Measurements from ENCODE around the gene VAT1. TPM values are rescaled to one million over a fixed set of nuclear protein-coding genes. Genes with fewer than 3 reads are reported as not detected.
"Not testable (repeated sequence)": the region's sequence is repeated elsewhere in the genome, so short reads cannot be mapped to it uniquely, and the experiment has no call there.

The VAT1 gene
- total and polyA plus RNA-seq, 4 experiments from 2014 or later: 52.6 to 67.5 (median 63.8) TPM

DNA sequence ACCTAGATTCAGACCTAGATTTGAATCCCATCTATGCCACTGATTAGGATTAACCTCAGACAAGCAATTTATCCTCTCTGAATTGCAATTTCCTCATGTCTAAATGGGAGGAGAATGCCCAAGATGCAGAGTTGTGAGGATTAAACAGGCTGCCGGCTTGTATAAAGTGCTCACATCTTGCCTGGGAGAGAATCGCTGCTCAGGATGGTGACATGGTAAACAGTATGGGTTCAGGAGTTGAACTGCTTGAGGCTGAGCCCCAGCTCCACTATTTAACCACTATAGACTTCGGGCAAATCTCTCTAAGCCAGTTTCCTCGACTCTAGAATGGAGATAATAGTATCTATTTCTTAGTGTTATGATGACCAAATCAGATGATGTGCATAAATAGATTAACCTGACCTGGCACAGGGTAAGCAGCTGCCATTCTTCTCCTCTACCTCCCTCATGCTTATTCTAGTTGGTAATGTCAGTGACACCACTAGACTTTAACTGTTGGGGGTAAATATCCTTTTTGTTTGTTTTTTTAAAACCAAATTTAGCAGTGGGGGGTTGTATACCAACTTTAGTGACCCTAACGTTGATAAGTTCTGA lies 24.7 kb downstream of the VAT1 start:
- H3K36me3 Mint-ChIP-seq: peaks cover 22 to 54% of the 10 kb centered on the region in 2 donors
- no peaks in the 10 kb centered on the region for H3K9me3 Mint-ChIP-seq
- H3K4me1 Mint-ChIP-seq: peaks cover 16 to 36% (median 24%) of the 10 kb centered on the region in 4 donors
- peaks cover 27% of the 10 kb centered on the region for H3K36me3 ChIP-seq (ENCODE audit: insufficient read depth, low read length)
- CTCF ChIA-PET (ENCODE audit: partially characterized antibody): interaction anchor here (0.9 to 2.1 kb wide), 21 partner anchors 10 to 487 kb away, joined by 3 to 23 read pairs (median 6); partner anchors contain the start of genes AARSD1, DHX8, IFI35 and PSMC3IP
- peaks cover 22% of the 10 kb centered on the region for H3K4me1 ChIP-seq (ENCODE audit: insufficient read depth, low read length)
- intact Hi-C loops (cut with micrococcal nuclease): loop anchor here (10.0 kb wide), 1 partner anchor 273 kb away; no protein-coding TSS in a partner anchor
- POLR2A ChIA-PET (ENCODE audit: partially characterized antibody): interaction anchor here (0.7 to 4.4 kb wide), 38 partner anchors 10 to 1133 kb away, joined by 3 to 69 read pairs (median 9); partner anchors contain the start of genes AARSD1, ACLY, ARL4D and BECN1
- H3K4me3 Mint-ChIP-seq: peak overlapping the region in 7 of 8 donors; percentile 94 to 98 (median 96)
- peaks cover 0 to 2% of the 10 kb centered on the region in 2 donors for H3K27me3 Mint-ChIP-seq
- no peak for DNase-seq
- H3K4me3 ChIP-seq (ENCODE audit: low read length in 2 of 2): no peak overlapping the region
- peak overlapping the region; percentile 57 for H3K27ac ChIP-seq (ENCODE audit: low read depth, low read length)
- H3K9me3 ChIP-seq (ENCODE audit: control insufficient read depth in 1 of 2, low read length in 2 of 2): no peaks in the 10 kb centered on the region
- no peaks in the 10 kb centered on the region for H3K27me3 ChIP-seq (ENCODE audit: insufficient read depth, low read length)
- H3K27ac Mint-ChIP-seq: peak overlapping the region; percentile 96 to 99 (median 99)

DNA sequence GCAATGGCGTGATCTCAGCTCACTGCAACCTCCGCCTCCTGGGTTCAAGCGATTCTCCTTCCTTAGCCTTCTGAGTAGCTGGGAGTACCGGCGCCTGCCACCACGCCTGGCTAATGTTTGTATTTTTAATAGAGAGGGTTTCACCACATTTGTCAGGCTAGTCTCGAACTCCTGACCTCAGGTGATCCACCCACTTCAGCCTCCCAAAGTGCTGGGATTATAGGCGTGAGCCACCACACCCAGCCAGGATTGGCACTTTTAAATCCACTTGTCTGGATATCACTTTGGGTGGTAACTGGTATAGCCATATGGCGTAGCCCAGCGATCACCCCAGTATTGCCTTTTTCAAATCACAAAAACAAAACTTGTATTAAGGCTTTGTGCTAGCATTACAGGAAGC lies 28.3 kb downstream of the VAT1 start:
- H3K4me3 ChIP-seq (ENCODE audit: low read length in 2 of 2); H3K4me3 Mint-ChIP-seq; H3K27me3 ChIP-seq (ENCODE audit: insufficient read depth, low read length); H3K27ac ChIP-seq (ENCODE audit: low read depth, low read length); CTCF ChIA-PET (ENCODE audit: partially characterized antibody); H3K27me3 Mint-ChIP-seq; H3K9me3 Mint-ChIP-seq; H3K4me1 ChIP-seq (ENCODE audit: insufficient read depth, low read length); DNase-seq; H3K9me3 ChIP-seq (ENCODE audit: control insufficient read depth in 1 of 2, low read length in 2 of 2); POLR2A ChIA-PET (ENCODE audit: partially characterized antibody): not testable (repeated sequence)
- Mint-ChIP-seq H3K27ac (peak overlapping the region in 2 of 7 donors; percentile 48 to 60), H3K36me3 (peaks cover 31 to 53% of the 10 kb centered on the region in 2 donors), H3K4me1 (peaks cover 4 to 21% (median 9%) of the 10 kb centered on the region in 4 donors)
- H3K36me3 ChIP-seq (ENCODE audit: insufficient read depth, low read length): peaks cover 34% of the 10 kb centered on the region
- intact Hi-C loops (cut with micrococcal nuclease): loop anchor here (10.0 kb wide), 1 partner anchor 269 kb away; no protein-coding TSS in a partner anchor

DNA sequence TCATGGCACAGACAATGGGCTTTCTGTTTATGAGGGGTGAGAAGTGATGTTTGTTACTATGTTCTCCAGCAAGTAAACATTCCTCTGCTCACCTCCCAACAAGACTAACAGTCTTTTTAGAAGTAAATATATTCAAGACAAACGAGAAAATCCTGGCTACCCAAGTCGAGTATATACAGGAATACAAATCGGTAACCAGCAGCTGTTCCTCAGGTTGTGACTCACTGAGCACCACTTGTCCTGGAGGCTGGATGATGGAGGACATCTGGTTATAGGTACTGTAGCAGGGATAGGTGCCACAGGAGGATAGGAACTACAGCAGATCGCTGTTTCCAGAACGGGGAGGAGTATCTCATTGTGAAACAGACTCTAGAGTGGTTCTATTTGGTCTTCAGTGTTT lies 29.3 kb downstream of the VAT1 start:
- intact Hi-C loops (cut with micrococcal nuclease): loop anchor here (10.0 kb wide), 1 partner anchor 268 kb away; no protein-coding TSS in a partner anchor
- Mint-ChIP-seq H3K9me3 (no peaks in the 10 kb centered on the region), H3K4me1 (peaks cover 2 to 12% (median 2%) of the 10 kb centered on the region in 4 donors), H3K4me3 (no peak overlapping the region), H3K27ac (peak overlapping the region in 1 of 7 donors; percentile 46), H3K36me3 (peaks cover 34 to 53% of the 10 kb centered on the region in 2 donors), H3K27me3 (no peaks in the 10 kb centered on the region)
- H3K27me3 ChIP-seq (ENCODE audit: insufficient read depth, low read length): no peaks in the 10 kb centered on the region
- CTCF ChIA-PET (ENCODE audit: partially characterized antibody): no interaction called here
- H3K36me3 ChIP-seq (ENCODE audit: insufficient read depth, low read length): peaks cover 41% of the 10 kb centered on the region
- no peak for DNase-seq
- POLR2A ChIA-PET (ENCODE audit: partially characterized antibody): no interaction called here
- no peaks in the 10 kb centered on the region for H3K9me3 ChIP-seq (ENCODE audit: control insufficient read depth in 1 of 2, low read length in 2 of 2)
- H3K27ac ChIP-seq (ENCODE audit: low read depth, low read length): no peak overlapping the region
- H3K4me1 ChIP-seq (ENCODE audit: insufficient read depth, low read length): peaks cover 5% of the 10 kb centered on the region
- no peak overlapping the region for H3K4me3 ChIP-seq (ENCODE audit: low read length in 2 of 2)

DNA sequence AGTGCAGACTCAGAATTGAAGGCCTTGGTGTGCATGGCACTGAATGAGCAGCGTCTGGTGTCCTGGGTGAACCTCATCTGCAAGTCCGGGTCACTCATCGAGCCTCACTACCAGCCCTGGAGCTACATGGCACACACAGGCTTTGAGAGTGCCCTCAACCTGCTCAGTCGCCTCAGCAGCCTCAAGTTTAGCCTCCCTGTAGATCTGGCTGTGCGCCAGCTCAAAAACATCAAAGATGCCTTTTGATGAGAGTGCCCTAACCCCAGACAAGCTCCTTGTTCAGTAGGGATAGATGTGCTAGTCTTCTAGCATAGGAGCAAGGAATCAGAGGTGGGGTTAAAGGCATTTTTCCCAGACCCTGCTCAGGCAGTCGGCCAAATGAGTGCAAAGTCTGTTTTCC lies 30.7 kb downstream of the VAT1 start:
- Mint-ChIP-seq H3K27me3 (no peaks in the 10 kb centered on the region), H3K4me3 (no peak overlapping the region), H3K4me1 (peaks cover 0 to 3% (median 0%) of the 10 kb centered on the region in 4 donors), H3K9me3 (no peaks in the 10 kb centered on the region), H3K36me3 (peaks cover 38 to 65% of the 10 kb centered on the region in 2 donors), H3K27ac (peak overlapping the region in 1 of 7 donors; percentile 12)
- Histone ChIP-seq H3K4me3 (ENCODE audit: low read length in 2 of 2) (no peak overlapping the region), H3K27ac (ENCODE audit: low read depth, low read length) (no peak overlapping the region), H3K4me1 (ENCODE audit: insufficient read depth, low read length) (no peaks in the 10 kb centered on the region), H3K9me3 (ENCODE audit: control insufficient read depth in 1 of 2, low read length in 2 of 2) (no peaks in the 10 kb centered on the region), H3K27me3 (ENCODE audit: insufficient read depth, low read length) (no peaks in the 10 kb centered on the region), H3K36me3 (ENCODE audit: insufficient read depth, low read length) (peaks cover 50% of the 10 kb centered on the region)
- intact Hi-C loops (cut with micrococcal nuclease): loop anchor here (10.0 kb wide), 1 partner anchor 267 kb away; no protein-coding TSS in a partner anchor
- CTCF ChIA-PET (ENCODE audit: partially characterized antibody): no interaction called here
- POLR2A ChIA-PET (ENCODE audit: partially characterized antibody): interaction anchor here (0.8 to 1.0 kb wide), 3 partner anchors 11 to 370 kb away, joined by 3 read pairs; partner anchors contain the start of gene RUNDC1
- no peak for DNase-seq

DNA sequence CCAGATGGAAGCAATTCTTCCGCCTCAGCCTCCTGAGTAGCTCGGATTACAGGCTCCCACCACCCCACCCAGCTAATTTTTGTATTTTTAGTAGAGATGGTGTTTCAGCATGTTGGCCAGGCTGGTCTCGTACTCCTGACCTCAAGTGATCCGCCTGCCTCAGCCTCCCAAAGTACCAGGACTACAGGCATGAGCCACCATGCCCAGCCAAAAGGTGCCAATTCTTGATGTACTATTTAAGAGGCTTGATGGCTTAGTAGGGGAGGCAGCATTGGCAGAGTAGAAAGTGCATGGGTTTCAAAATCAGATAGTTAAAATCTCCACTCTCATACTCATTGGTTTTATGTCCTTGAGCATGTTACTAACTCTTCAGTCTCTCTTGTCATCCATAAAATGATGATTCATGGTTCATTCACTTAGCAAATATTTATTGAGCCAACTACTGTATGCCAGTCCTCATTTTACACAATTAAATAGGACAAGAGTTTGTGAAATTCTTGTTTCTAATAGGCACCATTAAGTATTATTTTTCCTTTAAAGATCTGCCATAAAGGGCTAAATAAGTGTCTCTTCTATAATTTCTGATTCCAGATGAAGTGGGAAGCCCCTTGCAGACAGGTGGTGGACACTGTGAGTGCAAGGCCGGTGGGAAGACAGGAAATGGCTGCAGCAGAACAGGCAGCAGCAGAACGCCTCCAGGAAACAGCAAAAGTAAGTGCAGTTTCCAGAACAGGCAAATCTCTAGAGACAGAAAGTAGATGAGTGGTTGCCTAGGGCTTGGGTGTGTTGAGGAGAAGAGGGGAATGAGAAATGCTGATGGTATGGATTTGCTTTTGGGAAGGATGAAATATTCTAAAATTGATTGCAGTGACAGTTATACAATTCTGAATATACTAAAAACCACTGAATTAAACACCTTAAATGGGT lies 32.2 kb downstream of the VAT1 start:
- peaks cover 41 to 70% of the 10 kb centered on the region in 2 donors for H3K36me3 Mint-ChIP-seq
- Histone ChIP-seq H3K36me3 (ENCODE audit: insufficient read depth, low read length) (peaks cover 54% of the 10 kb centered on the region), H3K9me3 (ENCODE audit: control insufficient read depth in 1 of 2, low read length in 2 of 2) (no peaks in the 10 kb centered on the region), H3K4me3 (ENCODE audit: low read length in 2 of 2) (no peak overlapping the region), H3K27me3 (ENCODE audit: insufficient read depth, low read length) (no peaks in the 10 kb centered on the region), H3K4me1 (ENCODE audit: insufficient read depth, low read length) (no peaks in the 10 kb centered on the region), H3K27ac (ENCODE audit: low read depth, low read length) (no peak overlapping the region)
- ChIA-PET CTCF (ENCODE audit: partially characterized antibody) (no interaction called here), POLR2A (ENCODE audit: partially characterized antibody) (no interaction called here)
- peaks cover 0 to 1% (median 0%) of the 10 kb centered on the region in 8 donors for H3K9me3 Mint-ChIP-seq
- DNase-seq: no peak
- intact Hi-C loops (cut with micrococcal nuclease): loop anchor here (10.0 kb wide), 1 partner anchor 265 kb away; no protein-coding TSS in a partner anchor
- H3K4me3 Mint-ChIP-seq: no peak overlapping the region
- no peaks in the 10 kb centered on the region for H3K27me3 Mint-ChIP-seq
- peak overlapping the region in 2 of 7 donors; percentile 32 to 44 for H3K27ac Mint-ChIP-seq
- H3K4me1 Mint-ChIP-seq: peaks cover 0 to 10% (median 4%) of the 10 kb centered on the region in 4 donors

DNA sequence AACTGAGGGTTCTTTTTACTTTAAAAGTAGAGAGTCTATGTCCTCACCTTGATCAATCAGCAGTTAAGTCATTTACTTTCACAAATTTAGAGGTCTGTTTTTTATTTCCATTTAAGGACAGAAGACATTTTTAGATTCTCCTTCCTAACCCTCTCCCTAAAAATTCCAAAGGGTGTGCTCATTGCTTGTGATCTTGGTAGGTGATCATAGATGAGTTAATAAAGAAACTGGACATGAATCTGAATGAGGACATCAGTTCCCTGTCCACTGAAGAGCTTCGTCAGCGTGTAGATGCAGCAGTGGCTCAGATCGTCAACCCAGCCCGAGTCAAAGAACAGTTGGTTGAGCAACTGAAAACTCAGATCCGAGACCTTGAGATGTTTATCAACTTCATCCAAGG lies 33.0 kb downstream of the VAT1 start:
- Mint-ChIP-seq H3K27me3 (no peaks in the 10 kb centered on the region), H3K4me3 (no peak overlapping the region), H3K36me3 (peaks cover 36 to 69% of the 10 kb centered on the region in 2 donors), H3K27ac (no peak overlapping the region), H3K4me1 (peaks cover 0 to 10% (median 6%) of the 10 kb centered on the region in 4 donors), H3K9me3 (peaks cover 0 to 1% (median 0%) of the 10 kb centered on the region in 8 donors)
- Histone ChIP-seq H3K9me3 (ENCODE audit: control insufficient read depth in 1 of 2, low read length in 2 of 2) (no peaks in the 10 kb centered on the region), H3K27ac (ENCODE audit: low read depth, low read length) (no peak overlapping the region), H3K36me3 (ENCODE audit: insufficient read depth, low read length) (peaks cover 57% of the 10 kb centered on the region), H3K4me3 (ENCODE audit: low read length in 2 of 2) (no peak overlapping the region), H3K4me1 (ENCODE audit: insufficient read depth, low read length) (no peaks in the 10 kb centered on the region), H3K27me3 (ENCODE audit: insufficient read depth, low read length) (no peaks in the 10 kb centered on the region)
- CTCF ChIA-PET (ENCODE audit: partially characterized antibody): no interaction called here
- no peak for DNase-seq
- POLR2A ChIA-PET (ENCODE audit: partially characterized antibody): no interaction called here
- intact Hi-C loops (cut with micrococcal nuclease): no loop called here
